K562 (cell line): ENCODE data around the gene AQP2. TPM values are rescaled to one million over a fixed set of nuclear protein-coding genes. Genes with fewer than 3 reads are reported as not detected.

Experiments
- EZH2 ChIP-seq: IDR thresholded peaks from 2 replicates; pipeline ENCODE4 v1.6.1; 2012; ENCODE audit warnings: low read depth, mild to moderate bottlenecking, inconsistent platforms, low read length, borderline replicate concordance
- MCM7 ChIP-seq, 2 experiments: fragments of 450-650 bp; IDR thresholded peaks; 2 replicates each; pipeline ENCODE4 v1.6.1; 2016 to 2018
- NR2C1 ChIP-seq, 2 experiments: fragments of 450-650 bp; IDR thresholded peaks; 2 replicates each; pipeline ENCODE4 v1.6.1; 2017; ENCODE audit warnings: mild to moderate bottlenecking in 2 of 2, antibody characterized with exemption in 1 of 2, inconsistent platforms in 1 of 2, missing compliant biosample characterization in 1 of 2, missing genetic modification characterization in 1 of 2
- POLR2AphosphoS5 ChIP-seq: IDR thresholded peaks from 2 replicates; pipeline ENCODE4 v1.6.1; 2011; ENCODE audit warnings: mild to moderate bottlenecking, low read depth, low read length, moderate library complexity; ENCODE audit not compliant: control insufficient read depth, insufficient read depth
- RFX5 ChIP-seq: IDR thresholded peaks from 2 replicates; pipeline ENCODE4 v1.6.1; 2011; ENCODE audit warnings: low read depth, mild to moderate bottlenecking, improper control_type of control experiment, low read length
- SMAD3 ChIP-seq: fragments of 450-650 bp; formaldehyde crosslinking; conservative IDR thresholded peaks from 2 replicates; pipeline ENCODE4 v1.4.0; 2020; ENCODE audit warnings: mild to moderate bottlenecking
- SRSF1 ChIP-seq: fragments of 200-400 bp; formaldehyde crosslinking; IDR thresholded peaks from 2 replicates; pipeline ENCODE4 v1.6.1; 2017; ENCODE audit warnings: mild to moderate bottlenecking, low read depth, low read length, moderate library complexity
- ZEB2 ChIP-seq: fragments of 450-650 bp; IDR thresholded peaks from 2 replicates; pipeline ENCODE4 v1.6.1; 2016
- polyA plus RNA-seq, 8 experiments: library from polyadenylated mRNA; depleted of rRNA in 4 of 8; stranded (reverse) in 5 of 8; unstranded in 3 of 8; fragments of >200 nt; fragmentation: Nextera tagmentation in 2 of 8; fragmentation: Illumina TruSeq in 1 of 8; extraction: Ambion mirVana in 2 of 8; extraction: Trizol in 1 of 8; gene quantifications; 2 replicates each; pipeline versions ENCODE4 v1.2.1 to v1.2.3, GENCODE V29; 2011 to 2014; ENCODE audit warnings: inconsistent platforms in 1 of 8, missing spikeins in 1 of 8
- total RNA-seq, 7 experiments: library from RNA; depleted of rRNA in 6 of 7; stranded (reverse); fragments of >200 nt in 6 of 7; fragmentation: Illumina TruSeq in 2 of 7; extraction: Trizol in 2 of 7; gene quantifications; 2 replicates each; pipeline versions ENCODE4 v1.2.1 to v1.2.3, GENCODE V29; 2011 to 2021; ENCODE audit warnings: low replicate concordance in 1 of 7
- TF ChIP-seq, protein P1 (sequence below), 2 experiments: fragments of 450-650 bp; formaldehyde crosslinking in 1 of 2; IDR thresholded peaks; 2 replicates each; pipeline versions ENCODE4 v1.4.0 to v1.6.1; 2014 to 2020; ENCODE audit warnings: mild to moderate bottlenecking in 2 of 2, borderline replicate concordance in 1 of 2, low read depth in 1 of 2
- TF ChIP-seq, protein P2 (sequence below): fragments of 450-650 bp; conservative IDR thresholded peaks from 2 replicates; pipeline ENCODE4 v1.6.1; 2016; ENCODE audit warnings: missing genetic modification characterization, low read depth, mild to moderate bottlenecking, control low read depth, missing compliant biosample characterization
- TF ChIP-seq, protein P3 (sequence below): fragments of 200-800 bp; sonication (Bioruptor generic); IDR thresholded peaks from 2 replicates; pipeline ENCODE4 v1.6.1; 2017; ENCODE audit warnings: missing genetic modification characterization, missing compliant biosample characterization
- TF ChIP-seq, protein P4 (sequence below): fragments of 450-650 bp; IDR thresholded peaks from 2 replicates; pipeline ENCODE4 v1.6.1; 2016; ENCODE audit warnings: mild to moderate bottlenecking

The AQP2 gene
- total and polyA plus RNA-seq, 9 of the 15 experiments (the other 6 are each of a cell fraction or from before 2014, with no cell fraction given) = not detected

DNA sequence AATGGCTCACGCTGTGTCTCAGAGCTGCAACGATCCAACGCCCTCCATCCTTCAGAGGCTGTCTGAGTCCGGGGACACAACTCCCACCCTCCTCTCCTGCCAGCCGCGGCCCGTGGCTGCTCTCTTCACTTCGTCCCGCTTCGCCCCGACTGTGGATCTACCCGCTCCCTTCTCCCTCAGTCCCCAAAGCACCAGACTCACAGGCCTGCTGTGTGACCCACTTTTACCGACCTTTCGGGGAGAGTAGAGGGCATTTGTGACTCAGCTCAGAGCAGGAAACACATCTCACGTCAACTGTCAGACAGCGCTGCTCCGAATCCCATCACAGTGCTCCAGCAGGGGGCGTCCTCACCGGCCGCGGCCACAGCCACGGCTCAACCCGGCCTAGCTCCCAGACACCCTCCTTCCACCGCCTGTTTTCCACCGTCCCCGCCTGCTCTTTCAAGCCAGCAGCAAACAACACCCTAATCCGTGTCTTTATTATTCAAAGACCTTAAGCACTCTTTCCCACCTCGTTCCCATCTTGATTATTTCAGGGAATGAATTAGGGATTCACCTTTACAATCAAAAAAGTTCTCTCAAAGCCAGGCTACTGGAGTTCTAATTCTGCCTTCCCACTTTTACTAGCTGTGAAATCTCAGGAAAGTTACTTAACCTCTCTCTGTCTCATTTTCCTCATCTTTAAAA lies 5.0 kb upstream of the AQP2 start (continued):
- TF ChIP-seq, protein P1, sequence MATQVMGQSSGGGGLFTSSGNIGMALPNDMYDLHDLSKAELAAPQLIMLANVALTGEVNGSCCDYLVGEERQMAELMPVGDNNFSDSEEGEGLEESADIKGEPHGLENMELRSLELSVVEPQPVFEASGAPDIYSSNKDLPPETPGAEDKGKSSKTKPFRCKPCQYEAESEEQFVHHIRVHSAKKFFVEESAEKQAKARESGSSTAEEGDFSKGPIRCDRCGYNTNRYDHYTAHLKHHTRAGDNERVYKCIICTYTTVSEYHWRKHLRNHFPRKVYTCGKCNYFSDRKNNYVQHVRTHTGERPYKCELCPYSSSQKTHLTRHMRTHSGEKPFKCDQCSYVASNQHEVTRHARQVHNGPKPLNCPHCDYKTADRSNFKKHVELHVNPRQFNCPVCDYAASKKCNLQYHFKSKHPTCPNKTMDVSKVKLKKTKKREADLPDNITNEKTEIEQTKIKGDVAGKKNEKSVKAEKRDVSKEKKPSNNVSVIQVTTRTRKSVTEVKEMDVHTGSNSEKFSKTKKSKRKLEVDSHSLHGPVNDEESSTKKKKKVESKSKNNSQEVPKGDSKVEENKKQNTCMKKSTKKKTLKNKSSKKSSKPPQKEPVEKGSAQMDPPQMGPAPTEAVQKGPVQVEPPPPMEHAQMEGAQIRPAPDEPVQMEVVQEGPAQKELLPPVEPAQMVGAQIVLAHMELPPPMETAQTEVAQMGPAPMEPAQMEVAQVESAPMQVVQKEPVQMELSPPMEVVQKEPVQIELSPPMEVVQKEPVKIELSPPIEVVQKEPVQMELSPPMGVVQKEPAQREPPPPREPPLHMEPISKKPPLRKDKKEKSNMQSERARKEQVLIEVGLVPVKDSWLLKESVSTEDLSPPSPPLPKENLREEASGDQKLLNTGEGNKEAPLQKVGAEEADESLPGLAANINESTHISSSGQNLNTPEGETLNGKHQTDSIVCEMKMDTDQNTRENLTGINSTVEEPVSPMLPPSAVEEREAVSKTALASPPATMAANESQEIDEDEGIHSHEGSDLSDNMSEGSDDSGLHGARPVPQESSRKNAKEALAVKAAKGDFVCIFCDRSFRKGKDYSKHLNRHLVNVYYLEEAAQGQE (IDR thresholded peaks at IDR 0.05; ENCODE audit: borderline replicate concordance) = peak; percentile 58; the same call in 1 of the 2 replicates
- TF ChIP-seq, protein P1 (CRISPR knock-in tag; IDR thresholded peaks at IDR 0.05; ENCODE audit: low read depth) = no peak
- TF ChIP-seq NR2C1 (IDR thresholded peaks at IDR 0.05) = no peak
- TF ChIP-seq NR2C1 (tag; IDR thresholded peaks at IDR 0.05) = 0 out of 2 replicates have a peak, but pooled peaks have one; percentile 22
- TF ChIP-seq, protein P2, sequence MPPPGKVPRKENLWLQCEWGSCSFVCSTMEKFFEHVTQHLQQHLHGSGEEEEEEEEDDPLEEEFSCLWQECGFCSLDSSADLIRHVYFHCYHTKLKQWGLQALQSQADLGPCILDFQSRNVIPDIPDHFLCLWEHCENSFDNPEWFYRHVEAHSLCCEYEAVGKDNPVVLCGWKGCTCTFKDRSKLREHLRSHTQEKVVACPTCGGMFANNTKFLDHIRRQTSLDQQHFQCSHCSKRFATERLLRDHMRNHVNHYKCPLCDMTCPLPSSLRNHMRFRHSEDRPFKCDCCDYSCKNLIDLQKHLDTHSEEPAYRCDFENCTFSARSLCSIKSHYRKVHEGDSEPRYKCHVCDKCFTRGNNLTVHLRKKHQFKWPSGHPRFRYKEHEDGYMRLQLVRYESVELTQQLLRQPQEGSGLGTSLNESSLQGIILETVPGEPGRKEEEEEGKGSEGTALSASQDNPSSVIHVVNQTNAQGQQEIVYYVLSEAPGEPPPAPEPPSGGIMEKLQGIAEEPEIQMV (tag) = no peak
- TF ChIP-seq, protein P3, sequence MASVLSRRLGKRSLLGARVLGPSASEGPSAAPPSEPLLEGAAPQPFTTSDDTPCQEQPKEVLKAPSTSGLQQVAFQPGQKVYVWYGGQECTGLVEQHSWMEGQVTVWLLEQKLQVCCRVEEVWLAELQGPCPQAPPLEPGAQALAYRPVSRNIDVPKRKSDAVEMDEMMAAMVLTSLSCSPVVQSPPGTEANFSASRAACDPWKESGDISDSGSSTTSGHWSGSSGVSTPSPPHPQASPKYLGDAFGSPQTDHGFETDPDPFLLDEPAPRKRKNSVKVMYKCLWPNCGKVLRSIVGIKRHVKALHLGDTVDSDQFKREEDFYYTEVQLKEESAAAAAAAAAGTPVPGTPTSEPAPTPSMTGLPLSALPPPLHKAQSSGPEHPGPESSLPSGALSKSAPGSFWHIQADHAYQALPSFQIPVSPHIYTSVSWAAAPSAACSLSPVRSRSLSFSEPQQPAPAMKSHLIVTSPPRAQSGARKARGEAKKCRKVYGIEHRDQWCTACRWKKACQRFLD (CRISPR knock-in tag) = no peak; the same call in 1 of the 2 replicates
- no peak for TF ChIP-seq SMAD3 (CRISPR knock-in tag)
- TF ChIP-seq, protein P4, sequence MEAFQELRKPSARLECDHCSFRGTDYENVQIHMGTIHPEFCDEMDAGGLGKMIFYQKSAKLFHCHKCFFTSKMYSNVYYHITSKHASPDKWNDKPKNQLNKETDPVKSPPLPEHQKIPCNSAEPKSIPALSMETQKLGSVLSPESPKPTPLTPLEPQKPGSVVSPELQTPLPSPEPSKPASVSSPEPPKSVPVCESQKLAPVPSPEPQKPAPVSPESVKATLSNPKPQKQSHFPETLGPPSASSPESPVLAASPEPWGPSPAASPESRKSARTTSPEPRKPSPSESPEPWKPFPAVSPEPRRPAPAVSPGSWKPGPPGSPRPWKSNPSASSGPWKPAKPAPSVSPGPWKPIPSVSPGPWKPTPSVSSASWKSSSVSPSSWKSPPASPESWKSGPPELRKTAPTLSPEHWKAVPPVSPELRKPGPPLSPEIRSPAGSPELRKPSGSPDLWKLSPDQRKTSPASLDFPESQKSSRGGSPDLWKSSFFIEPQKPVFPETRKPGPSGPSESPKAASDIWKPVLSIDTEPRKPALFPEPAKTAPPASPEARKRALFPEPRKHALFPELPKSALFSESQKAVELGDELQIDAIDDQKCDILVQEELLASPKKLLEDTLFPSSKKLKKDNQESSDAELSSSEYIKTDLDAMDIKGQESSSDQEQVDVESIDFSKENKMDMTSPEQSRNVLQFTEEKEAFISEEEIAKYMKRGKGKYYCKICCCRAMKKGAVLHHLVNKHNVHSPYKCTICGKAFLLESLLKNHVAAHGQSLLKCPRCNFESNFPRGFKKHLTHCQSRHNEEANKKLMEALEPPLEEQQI = no peak
- TF ChIP-seq SRSF1 = no peak
- TF ChIP-seq POLR2AphosphoS5 = no peak
- TF ChIP-seq EZH2 = no peak
- no peak for TF ChIP-seq MCM7 (IDR thresholded peaks at IDR 0.05)
- TF ChIP-seq ZEB2 = no peak
- no peak for TF ChIP-seq RFX5
